ENCODE data around the gene TCF4.

Gene TCF4

GRCh38 chr18:55213586-55213985 is 374.4 kb downstream of the TCF4 start:
- Histone ChIP-seq H3K9ac (ENCODE audit: low read length) (no peak overlapping the region), H3K9me3 (ENCODE audit: low read length) (no peaks in the 10 kb centered on the region), H3K27ac (ENCODE audit: low read depth, low read length) (no peak overlapping the region), H3K36me3 (ENCODE audit: insufficient read depth, low read length) (no peaks in the 10 kb centered on the region), H3K27me3 (ENCODE audit: control insufficient read depth in 1 of 2, insufficient read depth in 2 of 2, low read length in 2 of 2) (no peaks in the 10 kb centered on the region), H3K4me3 (ENCODE audit: low read depth in 1 of 2, low read length in 2 of 2) (no peak overlapping the region), H3K4me1 (ENCODE audit: insufficient read depth, low read length) (no peaks in the 10 kb centered on the region)

DNA sequence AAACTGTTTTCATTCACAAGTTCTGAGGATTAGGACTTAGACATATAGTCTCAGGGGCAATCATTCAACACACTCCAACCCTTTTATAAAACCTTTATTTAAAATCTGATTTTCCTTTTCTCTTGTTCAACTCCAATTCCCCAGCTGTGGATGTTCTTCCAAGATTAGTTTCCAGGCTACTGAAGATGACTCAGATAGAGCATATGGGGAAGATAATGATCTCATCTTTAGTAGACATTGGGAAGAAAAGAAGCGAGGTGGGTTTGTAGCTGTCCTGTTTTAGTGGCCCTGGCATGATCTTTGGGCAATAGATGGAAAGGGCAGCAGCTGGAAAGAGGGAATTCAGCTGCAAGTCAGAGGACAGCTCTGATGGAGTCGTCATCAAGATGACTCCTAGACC is 381.1 kb downstream of the TCF4 start:
- Histone ChIP-seq H3K27me3 (ENCODE audit: control insufficient read depth in 1 of 2, insufficient read depth in 2 of 2, low read length in 2 of 2) (no peaks in the 10 kb centered on the region), H3K4me3 (ENCODE audit: low read depth in 1 of 2, low read length in 2 of 2) (no peak overlapping the region), H3K9ac (ENCODE audit: low read length) (no peak overlapping the region), H3K9me3 (ENCODE audit: low read length) (no peaks in the 10 kb centered on the region), H3K36me3 (ENCODE audit: insufficient read depth, low read length) (no peaks in the 10 kb centered on the region), H3K4me1 (ENCODE audit: insufficient read depth, low read length) (no peaks in the 10 kb centered on the region), H3K27ac (ENCODE audit: low read depth, low read length) (no peak overlapping the region)

GRCh38 chr18:55202232-55202917 is 385.6 kb downstream of the TCF4 start:
- H3K27me3 ChIP-seq (ENCODE audit: control insufficient read depth in 1 of 2, insufficient read depth in 2 of 2, low read length in 2 of 2) = no peaks in the 10 kb centered on the region
- no peaks in the 10 kb centered on the region for H3K36me3 ChIP-seq (ENCODE audit: insufficient read depth, low read length)
- H3K4me3 ChIP-seq (ENCODE audit: low read depth in 1 of 2, low read length in 2 of 2) = no peak overlapping the region
- no peaks in the 10 kb centered on the region for H3K9me3 ChIP-seq (ENCODE audit: low read length)
- no peak overlapping the region for H3K9ac ChIP-seq (ENCODE audit: low read length)
- H3K27ac ChIP-seq (ENCODE audit: low read depth, low read length) = no peak overlapping the region
- H3K4me1 ChIP-seq (ENCODE audit: insufficient read depth, low read length) = no peaks in the 10 kb centered on the region

DNA sequence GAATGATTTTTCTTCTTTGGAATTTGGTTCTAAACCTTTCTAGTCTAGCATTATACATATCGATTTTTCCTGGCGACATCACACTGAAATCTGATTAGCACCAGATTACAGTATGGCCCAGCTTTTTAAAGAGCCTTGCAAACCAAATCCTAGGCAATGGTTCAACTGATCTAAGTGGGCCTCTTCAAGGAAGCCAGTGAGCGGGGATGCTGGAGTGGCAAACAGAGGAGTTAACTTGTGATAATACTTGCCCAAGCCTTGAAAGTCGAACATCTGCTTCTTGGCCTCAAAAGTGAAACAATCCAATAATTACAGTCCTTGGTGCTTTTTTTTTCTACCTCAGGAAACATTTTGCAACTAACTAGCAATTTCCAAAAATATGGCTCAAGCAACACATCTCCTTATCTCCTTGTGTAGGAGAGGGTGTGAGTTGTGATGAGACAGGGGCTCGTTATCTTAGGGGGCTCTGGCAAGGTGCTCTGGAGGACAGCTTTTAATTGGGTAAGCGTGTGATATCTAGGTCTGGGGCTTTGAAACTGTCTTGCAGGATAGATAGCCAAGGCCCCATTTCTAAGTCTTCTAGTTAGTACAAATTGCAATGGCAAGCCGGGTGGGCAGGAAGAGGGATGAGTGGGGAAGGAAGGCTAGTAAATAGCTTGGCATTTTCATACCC is 388.6 kb downstream of the TCF4 start:
- H3K27me3 ChIP-seq (ENCODE audit: control insufficient read depth in 1 of 2, insufficient read depth in 2 of 2, low read length in 2 of 2) = no peaks in the 10 kb centered on the region
- H3K27ac ChIP-seq (ENCODE audit: low read depth, low read length) = no peak overlapping the region
- H3K36me3 ChIP-seq (ENCODE audit: insufficient read depth, low read length) = no peaks in the 10 kb centered on the region
- no peaks in the 10 kb centered on the region for H3K4me1 ChIP-seq (ENCODE audit: insufficient read depth, low read length)
- H3K9ac ChIP-seq (ENCODE audit: low read length) = no peak overlapping the region
- no peaks in the 10 kb centered on the region for H3K9me3 ChIP-seq (ENCODE audit: low read length)
- H3K4me3 ChIP-seq (ENCODE audit: low read depth in 1 of 2, low read length in 2 of 2) = no peak overlapping the region

GRCh38 chr18:55195863-55196262 is 392.1 kb downstream of the TCF4 start:
- H3K4me3 ChIP-seq (ENCODE audit: low read depth in 1 of 2, low read length in 2 of 2) = no peak overlapping the region
- no peaks in the 10 kb centered on the region for H3K27me3 ChIP-seq (ENCODE audit: control insufficient read depth in 1 of 2, insufficient read depth in 2 of 2, low read length in 2 of 2)
- H3K4me1 ChIP-seq (ENCODE audit: insufficient read depth, low read length) = no peaks in the 10 kb centered on the region
- H3K36me3 ChIP-seq (ENCODE audit: insufficient read depth, low read length) = no peaks in the 10 kb centered on the region
- no peak overlapping the region for H3K9ac ChIP-seq (ENCODE audit: low read length)
- no peaks in the 10 kb centered on the region for H3K9me3 ChIP-seq (ENCODE audit: low read length)
- H3K27ac ChIP-seq (ENCODE audit: low read depth, low read length) = no peak overlapping the region

GRCh38 chr18:55189972-55190371 is 398.0 kb downstream of the TCF4 start:
- no peaks in the 10 kb centered on the region for H3K4me1 ChIP-seq (ENCODE audit: insufficient read depth, low read length)
- H3K36me3 ChIP-seq (ENCODE audit: insufficient read depth, low read length) = no peaks in the 10 kb centered on the region
- H3K27me3 ChIP-seq (ENCODE audit: control insufficient read depth in 1 of 2, insufficient read depth in 2 of 2, low read length in 2 of 2) = no peaks in the 10 kb centered on the region
- no peak overlapping the region for H3K4me3 ChIP-seq (ENCODE audit: low read depth in 1 of 2, low read length in 2 of 2)
- no peak overlapping the region for H3K9ac ChIP-seq (ENCODE audit: low read length)
- H3K9me3 ChIP-seq (ENCODE audit: low read length) = no peaks in the 10 kb centered on the region
- no peak overlapping the region for H3K27ac ChIP-seq (ENCODE audit: low read depth, low read length)

GRCh38 chr18:55186588-55186987 is 401.4 kb downstream of the TCF4 start:
- H3K9me3 ChIP-seq (ENCODE audit: low read length) = no peaks in the 10 kb centered on the region
- H3K4me1 ChIP-seq (ENCODE audit: insufficient read depth, low read length) = no peaks in the 10 kb centered on the region
- no peaks in the 10 kb centered on the region for H3K36me3 ChIP-seq (ENCODE audit: insufficient read depth, low read length)
- no peak overlapping the region for H3K27ac ChIP-seq (ENCODE audit: low read depth, low read length)
- no peak overlapping the region for H3K4me3 ChIP-seq (ENCODE audit: low read depth in 1 of 2, low read length in 2 of 2)
- H3K27me3 ChIP-seq (ENCODE audit: control insufficient read depth in 1 of 2, insufficient read depth in 2 of 2, low read length in 2 of 2) = no peaks in the 10 kb centered on the region
- H3K9ac ChIP-seq (ENCODE audit: low read length) = no peak overlapping the region

DNA sequence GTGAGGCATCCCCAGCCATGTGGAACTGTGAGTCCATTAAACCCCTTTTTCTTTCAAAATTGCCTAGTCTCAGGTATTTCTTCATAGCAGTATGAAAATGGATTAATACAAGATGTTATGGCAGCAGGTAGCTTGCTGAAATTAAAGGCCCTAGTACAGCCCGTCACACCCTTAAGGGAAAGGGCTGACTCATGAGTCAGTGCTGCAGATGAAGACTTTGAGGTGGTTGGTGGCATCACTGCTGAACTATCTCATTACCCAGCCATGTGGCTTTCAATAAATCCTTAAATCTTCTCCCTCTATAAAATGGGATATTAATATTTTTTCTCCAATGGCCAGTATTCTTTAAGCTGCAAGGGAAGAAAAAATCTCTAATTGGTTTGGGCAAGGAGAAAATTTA is 402.6 kb downstream of the TCF4 start:
- no peak overlapping the region for H3K9ac ChIP-seq (ENCODE audit: low read length)
- H3K27me3 ChIP-seq (ENCODE audit: control insufficient read depth in 1 of 2, insufficient read depth in 2 of 2, low read length in 2 of 2) = no peaks in the 10 kb centered on the region
- H3K36me3 ChIP-seq (ENCODE audit: insufficient read depth, low read length) = no peaks in the 10 kb centered on the region
- no peak overlapping the region for H3K4me3 ChIP-seq (ENCODE audit: low read depth in 1 of 2, low read length in 2 of 2)
- H3K4me1 ChIP-seq (ENCODE audit: insufficient read depth, low read length) = no peaks in the 10 kb centered on the region
- no peak overlapping the region for H3K27ac ChIP-seq (ENCODE audit: low read depth, low read length)
- no peaks in the 10 kb centered on the region for H3K9me3 ChIP-seq (ENCODE audit: low read length)

DNA sequence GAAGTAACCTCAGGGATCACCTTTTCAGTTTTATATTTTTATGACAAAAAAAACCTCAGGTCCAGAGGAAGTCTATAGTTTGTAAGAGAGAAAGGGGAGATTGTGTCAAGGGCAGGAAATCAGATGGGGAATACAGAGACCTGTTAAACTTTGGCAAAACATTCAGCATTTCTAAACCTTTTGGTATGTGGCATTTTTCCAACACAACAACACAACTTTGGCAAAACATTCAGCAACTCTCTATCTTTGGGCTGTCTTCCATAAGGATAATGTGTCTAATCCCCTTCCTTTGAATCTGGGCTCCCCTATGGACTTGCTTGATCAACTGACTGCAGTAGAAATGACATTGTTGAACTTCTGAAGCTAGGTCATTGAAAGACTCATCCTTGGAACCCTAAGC is 408.2 kb downstream of the TCF4 start:
- Histone ChIP-seq H3K9me3 (ENCODE audit: low read length) (no peaks in the 10 kb centered on the region), H3K4me3 (ENCODE audit: low read depth in 1 of 2, low read length in 2 of 2) (no peak overlapping the region), H3K27ac (ENCODE audit: low read depth, low read length) (no peak overlapping the region), H3K4me1 (ENCODE audit: insufficient read depth, low read length) (no peaks in the 10 kb centered on the region), H3K27me3 (ENCODE audit: control insufficient read depth in 1 of 2, insufficient read depth in 2 of 2, low read length in 2 of 2) (no peaks in the 10 kb centered on the region), H3K9ac (ENCODE audit: low read length) (no peak overlapping the region), H3K36me3 (ENCODE audit: insufficient read depth, low read length) (no peaks in the 10 kb centered on the region)

DNA sequence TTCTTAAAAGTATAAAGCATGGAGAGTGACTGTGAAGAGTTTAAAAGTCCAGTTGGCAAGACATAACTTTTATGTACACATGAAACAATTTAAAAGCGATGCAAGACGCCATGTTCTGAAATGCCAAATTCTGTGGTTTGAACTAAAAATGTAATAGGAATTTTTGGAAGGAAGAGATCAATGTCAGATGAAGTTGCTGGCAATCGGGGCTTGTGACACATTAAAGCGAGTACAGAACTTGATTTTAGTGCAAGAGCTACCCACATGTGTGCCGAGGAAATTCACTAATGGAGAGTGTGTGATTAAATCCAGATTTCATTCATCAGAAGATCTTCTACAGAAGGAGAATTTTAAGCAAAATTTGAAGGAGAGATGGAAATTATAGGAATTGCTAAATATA is 408.6 kb downstream of the TCF4 start:
- H3K4me3 ChIP-seq (ENCODE audit: low read depth in 1 of 2, low read length in 2 of 2) = no peak overlapping the region

DNA sequence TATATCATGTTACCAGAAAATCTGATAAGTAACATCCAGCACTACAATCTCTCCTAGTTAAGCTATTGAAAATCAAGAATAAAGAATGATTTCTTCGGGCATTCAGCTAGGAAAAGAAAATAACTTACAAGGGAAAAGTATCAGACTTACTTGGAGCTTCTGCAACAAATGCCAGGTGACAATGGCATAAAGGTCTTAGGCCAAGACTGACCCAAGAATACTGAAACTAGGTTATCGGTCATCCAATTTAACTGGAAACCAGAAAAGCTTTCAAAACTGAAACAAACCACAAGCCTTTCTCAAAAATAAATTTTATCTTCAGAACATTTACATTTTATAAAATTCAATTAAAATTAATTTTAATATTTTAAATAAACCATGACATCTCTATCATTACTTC is 414.7 kb downstream of the TCF4 start:
- Histone ChIP-seq H3K36me3 (ENCODE audit: insufficient read depth, low read length) (no peaks in the 10 kb centered on the region), H3K27me3 (ENCODE audit: control insufficient read depth in 1 of 2, insufficient read depth in 2 of 2, low read length in 2 of 2) (no peaks in the 10 kb centered on the region), H3K9ac (ENCODE audit: low read length) (no peak overlapping the region), H3K9me3 (ENCODE audit: low read length) (no peaks in the 10 kb centered on the region), H3K4me1 (ENCODE audit: insufficient read depth, low read length) (no peaks in the 10 kb centered on the region), H3K27ac (ENCODE audit: low read depth, low read length) (no peak overlapping the region), H3K4me3 (ENCODE audit: low read depth in 1 of 2, low read length in 2 of 2) (no peak overlapping the region)

More for the DNA sequence above, 408.6 kb downstream of the TCF4 start:
- Histone ChIP-seq H3K27me3 (ENCODE audit: control insufficient read depth in 1 of 2, insufficient read depth in 2 of 2, low read length in 2 of 2) (no peaks in the 10 kb centered on the region), H3K4me1 (ENCODE audit: insufficient read depth, low read length) (no peaks in the 10 kb centered on the region), H3K27ac (ENCODE audit: low read depth, low read length) (no peak overlapping the region), H3K9me3 (ENCODE audit: low read length) (no peaks in the 10 kb centered on the region), H3K9ac (ENCODE audit: low read length) (no peak overlapping the region), H3K36me3 (ENCODE audit: insufficient read depth, low read length) (no peaks in the 10 kb centered on the region)

All from muscle layer of colon (tissue), 2 donors.